ENCODE measurements around the gene KCNMA1.

The KCNMA1 gene

GRCh38 chr10:77051837-77052236 is 585.8 kb downstream of the KCNMA1 start:
- no peak for DNase-seq

- no peak for DNase-seq
Measured at GRCh38 chr10:77049896-77050295, 587.7 kb downstream of the KCNMA1 start.

- DNase-seq, result no peak
Measured at GRCh38 chr10:77049146-77049545, 588.5 kb downstream of the KCNMA1 start.

GRCh38 chr10:77045085-77045484 is 592.5 kb downstream of the KCNMA1 start:
- DNase-seq, result no peak

GRCh38 chr10:77043420-77043763 is 594.2 kb downstream of the KCNMA1 start:
- DNase-seq, result no peak

- no peak for DNase-seq
Measured at GRCh38 chr10:77042706-77043419, 594.7 kb downstream of the KCNMA1 start.

GRCh38 chr10:77041636-77042258 is 595.9 kb downstream of the KCNMA1 start:
- DNase-seq, result no peak

GRCh38 chr10:77038407-77038806 is 599.2 kb downstream of the KCNMA1 start:
- DNase-seq, result no peak

GRCh38 chr10:77037735-77038403 is 599.7 kb downstream of the KCNMA1 start:
- no peak for DNase-seq

GRCh38 chr10:77036993-77037734 is 600.4 kb downstream of the KCNMA1 start:
- DNase-seq, result no peak

GRCh38 chr10:77036276-77036675 is 601.3 kb downstream of the KCNMA1 start:
- DNase-seq, result no peak

GRCh38 chr10:77034795-77035194 is 602.8 kb downstream of the KCNMA1 start:
- DNase-seq, result no peak

- DNase-seq, result no peak
Measured at GRCh38 chr10:77034240-77034639, 603.4 kb downstream of the KCNMA1 start.

- no peak for DNase-seq
Measured at GRCh38 chr10:77032188-77032570, 605.4 kb downstream of the KCNMA1 start.

- no peak for DNase-seq
Measured at GRCh38 chr10:77031531-77032187, 605.9 kb downstream of the KCNMA1 start.

- no peak for DNase-seq
Measured at GRCh38 chr10:77030974-77031373, 606.6 kb downstream of the KCNMA1 start.

GRCh38 chr10:77029777-77030717 is 607.6 kb downstream of the KCNMA1 start:
- no peak for DNase-seq

GRCh38 chr10:77028042-77028441 is 609.6 kb downstream of the KCNMA1 start:
- DNase-seq, result no peak

- no peak for DNase-seq
Measured at GRCh38 chr10:77027576-77027975, 610.0 kb downstream of the KCNMA1 start.

GRCh38 chr10:77027141-77027540 is 610.5 kb downstream of the KCNMA1 start:
- DNase-seq, result no peak

GRCh38 chr10:77026148-77026547 is 611.5 kb downstream of the KCNMA1 start:
- DNase-seq, result no peak

GRCh38 chr10:77024461-77024860 is 613.1 kb downstream of the KCNMA1 start:
- DNase-seq, result no peak

Measured in stimulated activated CD4-positive, alpha-beta T cell treated with anti-CD3 and anti-CD28 coated beads, Interleukin-2, amount 100 ng/mL, for 24 hours (primary cell).